ENCODE measurements around the gene OPTN.
"Not testable (repeated sequence)": the region's sequence is repeated elsewhere in the genome, so short reads cannot be mapped to it uniquely, and the experiment has no call there.

The OPTN gene

GRCh38 chr10:13089345-13089744, 10.6 kb upstream of the OPTN start:
- TF ChIP-seq, protein P1, sequence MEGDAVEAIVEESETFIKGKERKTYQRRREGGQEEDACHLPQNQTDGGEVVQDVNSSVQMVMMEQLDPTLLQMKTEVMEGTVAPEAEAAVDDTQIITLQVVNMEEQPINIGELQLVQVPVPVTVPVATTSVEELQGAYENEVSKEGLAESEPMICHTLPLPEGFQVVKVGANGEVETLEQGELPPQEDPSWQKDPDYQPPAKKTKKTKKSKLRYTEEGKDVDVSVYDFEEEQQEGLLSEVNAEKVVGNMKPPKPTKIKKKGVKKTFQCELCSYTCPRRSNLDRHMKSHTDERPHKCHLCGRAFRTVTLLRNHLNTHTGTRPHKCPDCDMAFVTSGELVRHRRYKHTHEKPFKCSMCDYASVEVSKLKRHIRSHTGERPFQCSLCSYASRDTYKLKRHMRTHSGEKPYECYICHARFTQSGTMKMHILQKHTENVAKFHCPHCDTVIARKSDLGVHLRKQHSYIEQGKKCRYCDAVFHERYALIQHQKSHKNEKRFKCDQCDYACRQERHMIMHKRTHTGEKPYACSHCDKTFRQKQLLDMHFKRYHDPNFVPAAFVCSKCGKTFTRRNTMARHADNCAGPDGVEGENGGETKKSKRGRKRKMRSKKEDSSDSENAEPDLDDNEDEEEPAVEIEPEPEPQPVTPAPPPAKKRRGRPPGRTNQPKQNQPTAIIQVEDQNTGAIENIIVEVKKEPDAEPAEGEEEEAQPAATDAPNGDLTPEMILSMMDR (IDR thresholded peaks at IDR 0.05): no peak
- H3K4me3 ChIP-seq: no peak overlapping the region
- H3K27ac ChIP-seq: no peak overlapping the region
- DNase-seq (ENCODE audit: low spot score): no peak

GRCh38 chr10:13090289-13090688, 9.7 kb upstream of the OPTN start:
- Histone ChIP-seq H3K27ac (no peak overlapping the region), H3K4me3 (no peak overlapping the region)
- TF ChIP-seq, protein P1 (IDR thresholded peaks at IDR 0.05): no peak
- no peak for DNase-seq (ENCODE audit: low spot score)

DNA sequence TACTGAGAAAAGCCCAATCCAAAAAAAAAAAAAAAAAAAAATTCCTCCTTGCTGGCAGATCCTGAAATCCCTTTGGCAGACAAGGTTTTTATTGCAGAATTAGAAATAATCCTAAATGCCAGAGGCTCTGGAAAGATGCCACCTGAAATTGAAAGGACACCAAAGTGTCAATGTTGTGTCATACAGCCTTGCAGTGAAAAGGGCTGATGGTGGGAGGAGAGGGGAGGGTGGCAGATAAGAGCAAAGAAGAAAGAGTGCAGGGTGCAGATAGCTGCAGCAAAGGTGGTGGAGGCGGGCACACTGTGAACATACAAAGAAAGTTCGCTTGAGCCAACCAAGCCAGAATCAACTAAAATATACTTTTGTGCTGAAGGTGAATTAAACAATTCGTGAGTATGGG, 8.2 kb upstream of the OPTN start:
- no peak overlapping the region for H3K4me3 ChIP-seq
- DNase-seq (ENCODE audit: low spot score): no peak
- TF ChIP-seq, protein P1 (IDR thresholded peaks at IDR 0.05): no peak
- H3K27ac ChIP-seq: no peak overlapping the region

GRCh38 chr10:13092291-13093102, 7.5 kb upstream of the OPTN start:
- TF ChIP-seq, protein P1 (IDR thresholded peaks at IDR 0.05): no peak
- DNase-seq (ENCODE audit: low spot score): no peak
- H3K4me3 ChIP-seq: no peak overlapping the region
- no peak overlapping the region for H3K27ac ChIP-seq

DNA sequence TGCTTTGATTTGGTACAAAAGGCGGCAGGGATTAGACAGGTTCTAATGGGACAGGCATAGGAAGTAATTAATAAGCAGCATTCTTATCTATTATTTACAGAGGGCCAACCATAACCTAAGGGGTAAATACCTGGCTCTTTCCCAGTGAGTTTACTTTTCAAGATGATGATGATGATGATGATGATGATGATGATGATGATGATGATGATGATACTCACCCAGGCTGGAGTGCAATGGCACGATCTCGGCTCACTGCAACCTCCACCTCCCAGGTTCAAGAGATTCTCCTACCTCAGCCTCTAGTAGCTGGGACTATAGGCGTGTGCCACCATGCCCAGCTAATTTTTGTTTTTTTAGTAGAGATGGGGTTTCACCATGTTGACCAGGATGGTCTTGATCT, 5.9 kb upstream of the OPTN start:
- H3K4me3 ChIP-seq; H3K27ac ChIP-seq; DNase-seq (ENCODE audit: low spot score): not testable (repeated sequence)

GRCh38 chr10:13095094-13095493, 4.9 kb upstream of the OPTN start:
- H3K4me3 ChIP-seq: no peak overlapping the region
- H3K27ac ChIP-seq: no peak overlapping the region
- TF ChIP-seq, protein P1 (IDR thresholded peaks at IDR 0.05): no peak
- DNase-seq (ENCODE audit: low spot score): no peak

GRCh38 chr10:13095929-13096328, 4.0 kb upstream of the OPTN start:
- DNase-seq (ENCODE audit: low spot score): no peak
- Histone ChIP-seq H3K27ac (no peak overlapping the region), H3K4me3 (no peak overlapping the region)
- TF ChIP-seq, protein P1 (IDR thresholded peaks at IDR 0.05): no peak

All from coronary artery (tissue), 2 donors.